ENCODE results near the gene BOD1.
A peak's percentile ranks its signal among the peaks of the same experiment; 100 is the strongest.

The BOD1 gene

GRCh38 chr5:173640156-173640804 lies 23.8 kb upstream of the BOD1 start:
- no peak for DNase-seq (ENCODE audit: low spot score)

GRCh38 chr5:173638126-173639040 lies 21.9 kb upstream of the BOD1 start:
- no peak for DNase-seq (ENCODE audit: low spot score)

DNA sequence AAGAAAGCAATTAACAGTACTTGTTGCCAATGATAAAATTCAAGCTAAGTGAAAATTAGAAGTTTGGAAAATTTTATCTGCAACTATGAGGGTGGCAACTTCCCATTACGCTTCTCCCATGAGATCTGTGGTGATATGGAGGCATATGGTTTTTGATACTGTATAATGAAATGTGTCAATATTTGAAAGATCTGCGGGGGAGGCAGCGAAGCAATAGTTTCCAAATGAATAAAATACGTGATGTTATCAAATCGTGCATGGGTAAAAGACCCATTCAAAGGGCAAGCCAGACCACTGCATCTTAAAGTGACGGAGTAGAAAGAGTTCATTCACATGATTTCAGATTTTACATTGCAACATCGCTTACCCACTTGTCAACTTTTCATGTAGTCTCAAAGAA lies 20.9 kb upstream of the BOD1 start:
- DNase-seq (ENCODE audit: low spot score), result no peak

- no peak for DNase-seq (ENCODE audit: low spot score)
Observed at GRCh38 chr5:173634465-173634983, 18.1 kb upstream of the BOD1 start.

DNA sequence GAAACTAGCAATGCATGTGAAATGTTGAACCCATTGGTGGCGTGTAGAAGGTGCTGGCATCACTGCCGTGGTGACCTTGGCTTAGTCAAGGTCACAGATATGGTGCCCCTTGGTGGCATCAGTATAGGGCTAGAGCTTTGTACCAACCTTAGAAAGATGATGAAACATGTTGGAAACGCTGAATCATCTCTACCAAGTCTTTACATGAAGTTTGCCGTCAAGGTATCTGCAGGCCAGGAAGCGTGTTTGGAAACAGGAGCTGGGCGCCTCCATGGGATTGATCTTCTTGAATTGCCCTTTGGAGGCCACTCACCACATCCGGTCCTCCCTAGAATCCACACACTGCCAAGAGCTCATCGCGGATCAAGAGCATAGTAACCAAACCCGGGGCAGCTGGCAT lies 16.9 kb upstream of the BOD1 start:
- no peak for DNase-seq (ENCODE audit: low spot score)

- no peak for DNase-seq (ENCODE audit: low spot score)
Observed at GRCh38 chr5:173631478-173631877, 15.0 kb upstream of the BOD1 start.

DNA sequence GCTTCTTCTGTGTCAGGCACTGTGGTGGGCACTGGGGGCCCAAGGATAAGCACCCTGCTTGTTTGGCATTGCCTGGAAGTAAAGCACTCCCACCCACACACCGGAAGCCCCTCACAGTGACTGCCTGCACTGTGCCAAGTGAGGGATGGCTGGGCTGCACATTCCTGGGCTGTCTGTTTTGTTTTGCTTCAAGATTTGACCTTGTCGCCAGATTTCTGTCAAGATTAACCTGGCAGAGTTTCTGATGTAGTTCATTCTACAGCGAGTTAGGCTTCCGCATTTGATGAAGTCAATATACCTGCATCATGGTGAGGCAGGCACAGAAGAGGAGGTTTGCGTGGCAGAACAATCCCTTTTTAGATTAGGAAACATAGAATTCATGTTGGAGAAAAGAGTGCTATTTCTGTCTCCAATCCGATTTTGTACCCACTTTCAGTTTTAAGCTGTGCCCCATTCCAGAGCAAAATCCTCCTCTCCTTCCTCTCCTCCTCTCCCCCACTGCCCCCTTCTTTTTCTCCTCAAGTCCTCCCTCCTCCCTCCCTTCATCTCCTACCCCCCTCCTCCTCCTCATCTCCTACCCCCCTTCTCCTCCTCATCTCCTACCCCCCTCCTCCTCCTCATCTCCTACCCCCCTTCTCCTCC lies 14.4 kb upstream of the BOD1 start:
- DNase-seq (ENCODE audit: low spot score), result no peak

- peak; percentile 36 for DNase-seq (ENCODE audit: low spot score)
Observed at GRCh38 chr5:173629628-173630027, 13.2 kb upstream of the BOD1 start.

GRCh38 chr5:173628501-173628900 lies 12.1 kb upstream of the BOD1 start:
- no peak for DNase-seq (ENCODE audit: low spot score)

GRCh38 chr5:173627860-173628392 lies 11.5 kb upstream of the BOD1 start:
- no peak for DNase-seq (ENCODE audit: low spot score)

DNA sequence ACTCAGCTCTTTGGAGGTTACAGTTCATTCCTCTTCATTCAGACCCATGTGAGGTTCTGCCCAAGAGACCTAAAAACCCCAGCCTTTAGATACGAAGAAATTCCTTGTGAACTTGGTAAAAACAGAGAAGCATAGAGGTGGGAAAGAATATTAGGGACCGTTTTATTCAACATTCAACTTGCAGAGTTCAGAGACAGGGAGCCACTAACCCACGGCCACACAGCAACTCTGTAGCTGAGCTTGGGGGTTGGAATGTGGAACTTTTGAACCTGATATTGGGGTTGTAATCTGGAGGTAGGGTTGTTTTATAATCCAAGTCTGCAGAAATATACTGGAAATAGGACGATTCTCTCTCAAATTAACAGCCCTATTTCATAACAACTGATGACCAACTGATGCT lies 10.8 kb upstream of the BOD1 start:
- no peak for DNase-seq (ENCODE audit: low spot score)

- DNase-seq (ENCODE audit: low spot score), result no peak
Observed at GRCh38 chr5:173626505-173626820, 10.0 kb upstream of the BOD1 start.

DNA sequence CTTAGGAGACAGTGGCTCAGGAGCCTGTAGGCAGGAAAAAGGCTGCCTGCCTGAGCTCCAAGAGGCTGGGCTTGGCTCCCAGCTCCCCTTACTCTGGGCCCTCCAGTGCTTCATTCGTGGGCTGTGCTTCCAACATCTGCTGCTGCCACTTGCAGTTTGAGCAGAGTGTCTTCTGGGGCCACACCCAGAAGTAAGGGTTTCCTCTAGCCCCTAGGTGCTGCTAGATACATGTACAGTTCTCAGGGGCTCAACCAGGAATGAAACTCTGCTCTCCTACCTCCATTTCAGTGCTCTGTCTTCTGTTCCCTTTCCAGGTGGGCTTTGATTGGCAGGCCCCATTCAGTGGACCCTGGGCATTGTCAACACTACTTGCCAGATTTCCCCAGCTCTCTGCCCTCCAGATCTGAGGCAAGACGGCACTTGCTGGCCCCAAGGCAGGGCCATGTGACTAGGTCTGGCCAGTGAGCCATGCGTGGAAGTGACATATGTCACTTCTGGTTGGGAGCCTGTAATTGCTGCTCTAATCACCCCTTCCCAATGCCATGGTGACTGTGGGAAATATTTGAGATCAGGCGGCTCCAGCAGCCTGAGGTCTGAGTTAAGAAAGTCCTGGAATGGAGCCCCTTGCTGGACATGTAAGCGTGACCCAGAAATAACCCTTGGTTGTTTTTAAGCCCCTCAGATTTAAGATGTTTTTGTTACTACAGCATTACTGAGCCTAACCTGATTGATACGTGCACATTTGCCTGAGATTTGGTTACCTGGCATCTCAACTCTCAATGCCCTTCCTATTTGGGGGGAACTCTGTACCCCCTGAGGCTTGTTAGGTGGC lies 9.4 kb upstream of the BOD1 start:
- peak; percentile 32 for DNase-seq (ENCODE audit: low spot score)

DNA sequence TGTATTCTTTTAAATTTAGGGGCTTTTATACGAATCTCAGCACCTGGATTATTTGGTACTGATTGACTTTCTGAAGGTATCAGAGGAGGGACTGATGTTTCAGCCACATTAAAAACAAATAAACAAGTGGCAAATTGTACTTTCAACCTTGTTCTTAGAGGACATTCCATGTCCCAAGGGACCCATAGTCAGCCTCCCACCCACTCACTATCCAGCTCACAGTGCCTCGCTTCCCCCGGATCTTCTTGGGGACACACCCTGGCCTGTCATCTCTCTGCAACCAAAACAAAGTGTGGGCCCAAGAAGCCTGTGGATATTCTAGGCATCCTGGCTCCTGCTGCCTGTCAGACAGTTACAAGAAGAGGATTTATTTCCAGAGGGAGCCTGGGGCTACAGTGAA lies 8.8 kb upstream of the BOD1 start:
- no peak for DNase-seq (ENCODE audit: low spot score)

DNA sequence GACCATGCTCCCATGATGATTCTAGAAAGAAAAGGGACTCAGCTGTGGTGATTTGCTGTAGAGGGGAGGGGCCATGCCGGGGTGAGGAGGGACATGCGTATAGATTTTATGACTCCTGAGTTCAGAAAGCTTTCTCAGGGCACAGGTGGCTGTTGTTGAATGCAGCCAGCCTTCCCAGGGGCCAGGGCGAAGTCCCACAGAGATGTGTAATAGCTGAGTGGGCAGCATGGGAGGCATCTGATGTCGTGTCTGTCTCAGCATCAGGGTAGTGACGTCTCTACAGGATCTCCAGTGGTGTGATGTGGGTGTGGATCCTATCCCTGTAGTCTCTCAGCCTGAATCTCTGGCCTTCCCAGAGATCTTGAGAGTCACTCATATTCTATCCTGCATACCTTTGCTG lies 7.8 kb upstream of the BOD1 start:
- DNase-seq (ENCODE audit: low spot score), result no peak

DNA sequence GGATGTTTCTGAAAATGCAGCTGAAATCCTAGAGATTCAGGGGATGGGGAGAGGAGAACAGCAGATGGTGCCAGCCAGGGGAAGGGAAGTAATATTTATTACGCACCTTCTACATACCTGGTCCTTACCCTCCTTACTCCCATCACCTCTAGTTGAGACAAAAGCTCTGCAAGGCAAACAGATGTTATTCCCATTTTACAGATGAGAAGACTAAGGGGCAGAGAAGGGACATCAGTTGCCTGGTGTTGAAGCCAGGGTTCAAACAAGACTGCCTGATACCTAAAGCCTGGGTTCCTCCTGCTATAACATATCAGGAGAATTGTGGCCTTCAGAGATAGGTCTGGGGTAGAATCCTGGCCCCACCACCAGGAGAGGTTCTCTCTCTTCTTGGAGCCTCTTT lies 7.3 kb upstream of the BOD1 start:
- DNase-seq (ENCODE audit: low spot score), result no peak

GRCh38 chr5:173623296-173623771 lies 6.9 kb upstream of the BOD1 start:
- no peak for DNase-seq (ENCODE audit: low spot score)

DNA sequence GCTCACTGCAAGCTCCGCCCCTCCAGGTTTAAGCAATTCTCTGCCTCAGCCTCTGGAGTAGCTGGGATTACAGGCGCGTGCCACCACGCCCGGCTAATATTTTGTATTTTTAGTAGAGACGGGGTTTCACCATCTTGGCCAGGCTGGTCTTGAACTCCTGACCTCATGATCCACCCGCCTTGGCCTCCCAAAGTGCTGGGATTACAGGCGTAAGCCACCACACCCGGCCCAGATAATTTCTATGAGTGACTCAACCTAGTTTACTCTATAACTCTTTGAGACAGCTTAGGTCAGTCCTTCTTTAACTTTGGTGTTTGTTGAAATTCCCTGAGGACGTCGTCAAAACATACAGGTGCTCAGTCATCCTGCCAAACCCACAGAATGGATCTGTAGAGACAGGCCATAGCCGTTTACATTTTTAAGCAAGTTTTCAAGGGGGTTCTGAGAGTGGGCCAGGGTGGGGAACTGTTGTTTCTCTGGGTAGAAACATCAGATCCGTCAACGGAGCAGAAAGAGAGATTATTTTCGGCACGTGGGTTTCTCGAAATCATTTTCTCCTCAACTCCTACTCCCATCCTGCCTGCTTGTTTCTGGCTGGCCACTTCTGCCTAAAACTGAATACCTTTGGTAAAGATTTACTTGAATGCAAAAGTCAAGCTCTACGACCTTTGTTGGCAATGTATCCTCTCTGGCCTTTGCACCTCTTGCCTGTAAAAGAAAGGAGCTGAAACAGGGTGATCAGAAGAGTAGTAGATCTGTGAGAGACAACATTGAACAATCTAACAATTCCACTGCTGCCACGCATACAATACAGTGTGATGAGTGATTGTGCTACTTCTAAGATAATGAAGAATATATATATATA lies 6.0 kb upstream of the BOD1 start:
- no peak for DNase-seq (ENCODE audit: low spot score)

- DNase-seq (ENCODE audit: low spot score), result no peak
Observed at GRCh38 chr5:173620784-173621183, 4.3 kb upstream of the BOD1 start.

GRCh38 chr5:173618927-173619519 lies 2.6 kb upstream of the BOD1 start:
- DNase-seq (ENCODE audit: low spot score), result peak; percentile 67

Data from SK-N-DZ (cell line).